22Rv1 (cell line): Measurements from ENCODE around the gene SLC2A10.

Experiments
- H3K27ac ChIP-seq: fragments of 450-650 bp; 2 replicates; pipeline ENCODE4 v1.5.1; 2017
- CTCF ChIP-seq: fragments of 450-650 bp; IDR thresholded peaks from 2 replicates; pipeline ENCODE4 v1.5.1; 2017; ENCODE audit warnings: mild to moderate bottlenecking
- ZFX ChIP-seq: fragments of 450-650 bp; IDR thresholded peaks from 2 replicates; pipeline ENCODE4 v1.6.1; 2017; ENCODE audit warnings: antibody characterized with exemption, borderline replicate concordance

The SLC2A10 gene

GRCh38 chr20:46677608-46678007 lies 31.8 kb upstream of the SLC2A10 start:
- TF ChIP-seq CTCF (no peak), ZFX (no peak)
- H3K27ac ChIP-seq = no peak overlapping the region

- TF ChIP-seq ZFX (no peak), CTCF (no peak)
- no peak overlapping the region for H3K27ac ChIP-seq
These were observed 30.9 kb upstream of the SLC2A10 start for GRCh38 chr20:46678516-46678915.

- no peak for TF ChIP-seq ZFX
- no peak for TF ChIP-seq CTCF
- no peak overlapping the region for H3K27ac ChIP-seq
These were observed 28.8 kb upstream of the SLC2A10 start for GRCh38 chr20:46680684-46681031.

- H3K27ac ChIP-seq = peak overlapping the region; percentile 90; the same call in 1 of the 2 replicates
- TF ChIP-seq CTCF (peak; percentile 79), ZFX (no peak)
These were observed 28.2 kb upstream of the SLC2A10 start for GRCh38 chr20:46681032-46681854.

- TF ChIP-seq ZFX = no peak
- no peak for TF ChIP-seq CTCF
- H3K27ac ChIP-seq = peak overlapping the region; percentile 90
These were observed 27.2 kb upstream of the SLC2A10 start for GRCh38 chr20:46682063-46682821.

- TF ChIP-seq ZFX = no peak
- peak overlapping the region; percentile 90 for H3K27ac ChIP-seq
These were observed 26.3 kb upstream of the SLC2A10 start for GRCh38 chr20:46683011-46683667.

- peak overlapping the region; percentile 90 for H3K27ac ChIP-seq
- no peak for TF ChIP-seq CTCF
- no peak for TF ChIP-seq ZFX
These were observed 25.8 kb upstream of the SLC2A10 start for GRCh38 chr20:46683668-46683938.
